Activated B cell treated with CpG ODN at 0.5 μM for 24 hours (primary cell): ENCODE results near the gene GPR17. TPM values are rescaled to one million over a fixed set of nuclear protein-coding genes. Genes with fewer than 3 reads are reported as not detected.

ENCODE experiments used
- ATAC-seq: fragments of 200-7000 bp; cut with Tn5 transposase; one replicate; pipeline ENCODE4 v1.10.0; 2021; ENCODE audit warnings: low read depth, mild to moderate bottlenecking, moderate library complexity
- CTCF ChIA-PET: fragments of 350-600 bp; sonication (Branson Sonifier 250); formaldehyde crosslinking; loops from one replicate; lab custom pipeline; 2021; ENCODE audit warnings: antibody characterized with exemption; lab: Charles Lee
- POLR2A ChIA-PET: fragments of 350-600 bp; sonication (Branson Sonifier 250); formaldehyde crosslinking; loops from one replicate; lab custom pipeline; 2021; ENCODE audit warnings: antibody characterized with exemption; lab: Charles Lee
- DNase-seq: peaks from one replicate; pipeline ENCODE4 v3.0.0; 2022
- H3K27ac Mint-ChIP-seq: one replicate; pipeline ENCODE4 v1.8.0; 2020; ENCODE audit warnings: mixed read lengths
- H3K27me3 Mint-ChIP-seq: one replicate; pipeline ENCODE4 v1.8.0; 2021; ENCODE audit warnings: mixed read lengths
- H3K36me3 Mint-ChIP-seq: one replicate; pipeline ENCODE4 v1.8.0; 2021; ENCODE audit warnings: low read depth, mixed read lengths
- H3K4me1 Mint-ChIP-seq: one replicate; pipeline ENCODE4 v1.8.0; 2021; ENCODE audit warnings: mixed read lengths
- H3K4me3 Mint-ChIP-seq: one replicate; pipeline ENCODE4 v1.8.0; 2020; ENCODE audit warnings: mild to moderate bottlenecking, mixed read lengths
- H3K9me3 Mint-ChIP-seq: one replicate; pipeline ENCODE4 v1.8.0; 2020; ENCODE audit warnings: mixed read lengths
- CTCF ChIP-seq: fragments of 200-600 bp; IDR thresholded peaks from one replicate; pipeline ENCODE4 v1.8.0; 2022; ENCODE audit warnings: antibody characterized with exemption, mild to moderate bottlenecking
- intact Hi-C: fragments of 100-400 bp; cut with micrococcal nuclease; formaldehyde crosslinking; loops from one replicate; pipeline ENCODE4 v1.15.1; 2024
- total RNA-seq: library from RNA; stranded (reverse); gene quantifications from 2 replicates; pipeline ENCODE4 v1.2.3, GENCODE V29; 2022

The GPR17 gene
- total RNA-seq, 1 donor from 2014 or later: not detected

GRCh38 chr2:127690696-127691095 is 44.7 kb downstream of the GPR17 start:
- DNase-seq: no peak
- ChIA-PET CTCF (no interaction called here), POLR2A (no interaction called here)
- peaks cover 6% of the 10 kb centered on the region for H3K36me3 Mint-ChIP-seq
- no peaks in the 10 kb centered on the region for H3K4me1 Mint-ChIP-seq
- TF ChIP-seq CTCF: no peak
- H3K27ac Mint-ChIP-seq: no peak overlapping the region
- H3K4me3 Mint-ChIP-seq: no peak overlapping the region
- no peaks in the 10 kb centered on the region for H3K27me3 Mint-ChIP-seq
- no peak for ATAC-seq
- intact Hi-C loops: no loop called here
- peaks cover 16% of the 10 kb centered on the region for H3K9me3 Mint-ChIP-seq

GRCh38 chr2:127694986-127695385 is 49.0 kb downstream of the GPR17 start:
- Mint-ChIP-seq H3K36me3 (peaks cover 8% of the 10 kb centered on the region), H3K27ac (no peak overlapping the region), H3K4me3 (no peak overlapping the region), H3K27me3 (no peaks in the 10 kb centered on the region), H3K4me1 (no peaks in the 10 kb centered on the region), H3K9me3 (peaks cover 11% of the 10 kb centered on the region)
- ChIA-PET CTCF (interaction anchor here (2.2 kb wide), 1 partner anchor 104 kb away, joined by 7 read pairs; no protein-coding TSS in a partner anchor), POLR2A (no interaction called here)
- intact Hi-C loops: loop anchor here (1.0 kb wide), 2 partner anchors 46 to 104 kb away; no protein-coding TSS in a partner anchor
- DNase-seq (no peak), ATAC-seq (no peak)
- TF ChIP-seq CTCF: no peak

GRCh38 chr2:127695491-127696472 is 49.8 kb downstream of the GPR17 start:
- H3K27ac Mint-ChIP-seq: no peak overlapping the region
- no peak for TF ChIP-seq CTCF
- ChIA-PET CTCF (interaction anchor here (0.9 to 2.2 kb wide), 4 partner anchors 9 to 105 kb away, joined by 3 to 7 read pairs (median 3); no protein-coding TSS in a partner anchor), POLR2A (interaction anchor here (0.6 kb wide), 1 partner anchor 10 kb away, joined by 3 read pairs; no protein-coding TSS in a partner anchor)
- peaks cover 7% of the 10 kb centered on the region for H3K4me1 Mint-ChIP-seq
- no peak overlapping the region for H3K4me3 Mint-ChIP-seq
- no peaks in the 10 kb centered on the region for H3K27me3 Mint-ChIP-seq
- no peak for DNase-seq
- peaks cover 11% of the 10 kb centered on the region for H3K9me3 Mint-ChIP-seq
- ATAC-seq: peak; percentile 41
- intact Hi-C loops: loop anchor here (1.0 kb wide), 2 partner anchors 46 to 104 kb away; no protein-coding TSS in a partner anchor
- peaks cover 8% of the 10 kb centered on the region for H3K36me3 Mint-ChIP-seq

- DNase-seq (no peak), ATAC-seq (no peak)
- ChIA-PET POLR2A (no interaction called here), CTCF (no interaction called here)
- Mint-ChIP-seq H3K27ac (no peak overlapping the region), H3K36me3 (peaks cover 15% of the 10 kb centered on the region), H3K4me3 (no peak overlapping the region), H3K4me1 (peaks cover 15% of the 10 kb centered on the region), H3K27me3 (no peaks in the 10 kb centered on the region), H3K9me3 (no peaks in the 10 kb centered on the region)
- intact Hi-C loops: no loop called here
- TF ChIP-seq CTCF: no peak
Measured at GRCh38 chr2:127697482-127698180, 51.7 kb downstream of the GPR17 start.
